OCI-M1 (cell line): ENCODE results near the gene SPARCL1.
"Not testable (repeated sequence)": the region's sequence is repeated elsewhere in the genome, so short reads cannot be mapped to it uniquely, and the experiment has no call there.

ENCODE experiments used
- DNase-seq: peaks from one replicate; lab custom pipeline; 2025; lab: John Stamatoyannopoulos, UW

The SPARCL1 gene

DNA sequence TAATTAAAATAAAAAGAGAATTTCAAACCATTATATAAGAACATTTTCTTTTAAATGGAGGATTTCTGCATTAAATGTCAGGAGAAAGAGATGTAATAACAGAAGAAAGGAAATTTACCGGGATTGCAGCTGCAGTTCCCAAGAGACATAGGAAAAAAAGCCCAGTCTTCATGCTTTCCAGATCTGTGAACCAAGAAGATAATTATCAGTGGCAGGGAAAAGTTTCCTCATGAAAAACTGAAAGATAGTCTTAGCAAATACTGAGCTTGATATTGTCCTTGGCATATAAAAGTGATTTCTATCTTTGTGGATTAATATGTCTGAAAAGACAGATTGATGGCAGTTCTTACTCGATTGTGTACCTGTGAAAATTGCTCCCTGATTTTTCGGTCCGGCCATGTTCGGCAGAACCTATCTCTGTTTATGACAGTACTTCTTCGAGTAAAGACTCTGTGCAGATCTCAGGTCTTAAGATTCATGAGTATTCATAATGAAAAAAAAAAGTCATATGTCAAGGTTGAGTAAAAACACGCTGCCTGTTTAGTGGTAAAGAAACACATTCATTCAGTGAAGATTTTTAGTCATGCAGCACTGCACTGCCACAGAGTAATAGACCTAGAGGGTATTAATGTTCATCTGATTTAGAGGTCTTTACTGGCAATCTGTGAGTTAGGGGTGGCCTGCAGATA, 29.6 kb downstream of the SPARCL1 start:
- no peak for DNase-seq

DNA sequence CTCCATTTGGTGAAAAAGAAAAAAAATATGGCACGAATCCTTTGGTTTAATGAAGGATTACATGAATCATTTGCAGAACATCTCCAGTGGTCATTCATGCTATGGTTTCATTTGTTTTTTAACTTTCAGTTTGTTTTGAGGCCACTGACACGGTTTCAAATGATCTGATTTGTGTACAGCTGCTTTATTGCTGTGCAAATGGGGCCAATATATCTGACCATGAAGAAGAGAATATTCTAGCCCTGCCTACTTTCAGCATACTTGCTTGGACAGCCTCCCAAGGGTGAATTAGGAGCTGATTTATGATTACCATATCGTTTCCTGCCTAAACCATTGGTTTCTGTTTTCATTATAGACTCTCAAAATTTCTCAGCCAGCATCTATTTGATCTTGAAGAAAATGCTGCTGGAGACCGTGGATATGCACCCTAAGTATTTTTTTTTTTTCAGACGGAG, 30.7 kb downstream of the SPARCL1 start:
- DNase-seq = peak; percentile 12

DNA sequence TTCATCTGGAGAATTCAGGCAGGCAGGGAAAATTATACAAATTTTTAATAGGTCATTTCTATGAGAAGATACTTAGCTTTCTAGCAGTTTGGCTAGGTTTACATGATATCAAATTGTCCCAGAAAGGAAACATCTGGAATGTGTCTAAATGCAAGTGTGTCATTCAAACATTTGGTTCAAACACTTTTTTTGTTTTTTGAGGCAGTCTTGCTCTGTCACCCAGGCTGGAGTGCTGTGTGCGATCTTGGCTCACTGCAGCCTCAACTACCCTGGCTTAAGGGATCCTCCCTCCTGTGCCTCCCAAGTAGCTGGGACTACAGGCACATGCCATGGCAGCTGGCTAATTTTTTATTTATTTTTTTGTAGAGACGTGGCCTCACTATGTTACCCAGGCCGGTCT, 31.6 kb downstream of the SPARCL1 start:
- no peak for DNase-seq

DNA sequence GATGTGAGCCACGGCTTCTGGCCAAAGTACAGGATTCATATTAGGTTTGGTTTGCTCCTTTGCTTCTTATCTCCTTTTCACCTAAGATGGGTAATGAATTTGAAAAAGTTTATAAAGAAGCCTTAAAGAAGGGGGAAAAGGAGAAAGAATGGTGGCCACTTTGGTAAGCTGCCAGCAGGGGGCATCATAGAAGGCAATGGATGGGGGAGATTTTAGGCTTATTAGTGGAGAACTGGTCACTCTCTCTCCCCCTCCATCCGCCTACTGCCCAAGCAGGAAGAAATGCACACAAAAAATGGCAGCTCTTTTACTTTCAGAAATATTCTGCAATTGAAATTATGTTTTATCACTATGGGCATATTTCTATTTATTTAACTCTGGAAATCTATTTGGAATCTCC, 32.0 kb downstream of the SPARCL1 start:
- DNase-seq = peak; percentile 50

DNA sequence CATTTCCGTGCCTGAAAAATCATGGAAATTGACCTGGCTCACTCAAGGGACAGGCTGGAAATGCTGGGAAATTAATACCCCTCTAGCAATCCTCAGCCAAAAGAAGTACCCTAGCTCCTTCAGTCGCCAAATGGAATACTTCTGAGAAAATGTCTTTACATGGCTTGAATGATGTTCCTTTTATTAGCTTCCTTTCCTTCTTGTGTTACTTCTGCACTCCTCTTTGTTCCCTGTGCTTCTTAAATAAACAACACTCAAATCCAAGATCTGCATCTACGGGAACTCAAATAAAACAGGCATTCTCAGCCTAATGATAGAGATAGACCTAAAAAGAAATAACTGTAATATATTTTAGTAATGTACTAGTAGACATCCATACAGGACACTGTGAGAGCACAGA, 36.1 kb downstream of the SPARCL1 start:
- no peak for DNase-seq

DNA sequence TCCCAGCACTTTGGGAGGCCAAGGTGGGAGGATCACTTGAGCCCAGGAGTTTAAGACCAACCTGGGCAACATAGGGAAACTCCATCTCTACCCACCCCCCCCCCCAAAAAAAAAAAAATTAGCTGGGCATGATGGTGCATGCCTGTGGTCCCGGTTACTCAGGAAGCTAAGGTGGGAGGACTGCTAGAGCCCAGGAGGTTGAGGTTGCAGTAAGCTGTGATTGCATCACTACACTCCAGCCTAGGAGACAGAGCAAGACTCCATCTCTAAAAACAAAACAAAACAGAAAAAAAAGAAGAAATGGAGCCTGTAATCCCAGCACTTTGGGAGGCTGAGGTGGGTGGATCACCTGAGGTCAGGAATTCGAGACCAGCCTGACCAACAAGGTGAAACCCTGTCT, 37.3 kb downstream of the SPARCL1 start:
- DNase-seq = not testable (repeated sequence)

DNA sequence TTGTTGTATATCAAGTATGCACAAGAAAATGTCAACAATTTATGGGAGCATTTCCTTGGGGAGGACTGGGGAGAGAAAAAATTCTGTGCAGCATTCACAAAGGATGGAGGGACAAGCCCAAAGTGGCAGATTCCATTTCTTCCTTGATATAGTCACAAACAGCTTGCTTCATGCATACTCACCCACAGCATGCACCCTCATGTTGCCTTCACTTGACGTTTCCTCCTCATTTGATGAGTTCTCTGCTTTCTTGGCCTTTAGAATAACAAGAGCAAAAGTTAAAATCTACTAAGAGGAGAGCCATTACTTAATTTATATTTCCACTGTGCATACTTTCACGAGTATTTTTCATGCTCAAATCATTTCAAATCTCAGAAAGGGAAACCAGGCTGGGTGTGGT, 37.7 kb downstream of the SPARCL1 start:
- no peak for DNase-seq

DNA sequence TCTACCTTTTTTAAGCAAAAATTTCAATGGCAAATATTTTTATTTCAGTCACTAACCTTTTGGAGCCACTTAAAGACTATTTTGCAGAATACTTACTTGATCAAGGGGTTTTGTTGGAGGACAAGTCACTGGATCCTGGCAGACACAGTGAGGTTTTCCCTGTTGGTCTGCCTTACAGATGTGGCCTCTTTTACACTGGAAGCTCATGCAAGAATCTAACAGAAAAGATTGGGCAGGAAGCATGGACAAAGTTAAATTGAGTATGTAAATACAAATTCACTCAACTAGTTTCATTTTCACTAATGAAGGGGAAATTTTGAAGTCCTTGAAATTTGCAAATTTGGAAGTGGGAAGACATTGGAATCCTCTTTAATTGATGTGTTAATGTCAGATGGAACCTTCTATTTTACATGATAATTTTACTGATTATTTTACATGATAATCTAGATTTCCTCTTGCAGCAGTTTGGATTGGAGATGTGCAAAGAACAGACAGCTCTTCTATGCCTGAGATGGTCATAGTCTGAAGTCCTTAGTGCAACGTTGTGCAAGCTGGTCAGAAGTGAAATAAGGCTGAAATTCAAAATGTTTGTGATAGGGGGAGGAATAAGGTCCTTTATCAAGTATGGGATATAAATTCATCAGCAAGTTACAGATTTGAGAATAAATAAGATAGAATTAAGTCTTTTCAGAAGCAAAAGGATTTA, 38.4 kb downstream of the SPARCL1 start:
- no peak for DNase-seq

DNA sequence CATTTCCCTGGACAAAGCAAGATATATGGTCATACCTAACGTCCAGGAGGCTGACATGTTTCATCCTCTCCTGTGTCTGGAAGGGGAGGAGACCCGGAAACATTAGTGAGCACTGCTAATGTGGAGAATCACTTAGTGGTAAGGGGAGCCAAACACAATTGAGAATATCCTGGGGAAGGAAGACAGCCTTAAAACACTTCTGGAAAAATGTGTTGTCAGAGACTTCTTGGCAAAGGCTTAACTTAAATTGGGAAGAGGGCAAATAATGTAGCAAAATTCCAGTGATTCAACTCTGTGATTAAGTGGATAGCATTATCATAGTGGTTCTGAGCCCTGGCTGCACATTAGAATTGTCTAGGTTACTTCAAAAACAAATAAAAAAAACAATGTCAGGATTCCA, 39.5 kb downstream of the SPARCL1 start:
- DNase-seq = no peak

DNA sequence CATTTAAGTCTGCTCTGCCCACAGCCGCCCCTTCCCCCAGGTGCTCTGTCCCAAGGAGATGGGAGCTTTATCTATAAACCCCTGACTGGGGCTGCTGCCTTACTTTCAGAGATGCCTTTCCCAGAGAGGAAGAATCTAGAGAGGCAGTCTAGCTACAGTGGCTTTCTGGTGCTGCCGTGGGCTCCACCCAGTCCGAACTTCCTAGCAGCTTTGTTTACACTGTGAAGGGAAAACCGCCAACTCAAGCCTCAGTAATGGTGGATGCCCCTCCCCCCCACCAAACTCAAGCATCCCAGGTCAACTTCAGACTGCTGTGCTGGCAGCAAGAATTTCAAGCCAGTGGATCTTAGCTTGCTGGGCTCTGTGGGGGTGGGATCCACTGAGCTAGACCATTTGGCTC, 40.5 kb downstream of the SPARCL1 start:
- DNase-seq = not testable (repeated sequence)

DNA sequence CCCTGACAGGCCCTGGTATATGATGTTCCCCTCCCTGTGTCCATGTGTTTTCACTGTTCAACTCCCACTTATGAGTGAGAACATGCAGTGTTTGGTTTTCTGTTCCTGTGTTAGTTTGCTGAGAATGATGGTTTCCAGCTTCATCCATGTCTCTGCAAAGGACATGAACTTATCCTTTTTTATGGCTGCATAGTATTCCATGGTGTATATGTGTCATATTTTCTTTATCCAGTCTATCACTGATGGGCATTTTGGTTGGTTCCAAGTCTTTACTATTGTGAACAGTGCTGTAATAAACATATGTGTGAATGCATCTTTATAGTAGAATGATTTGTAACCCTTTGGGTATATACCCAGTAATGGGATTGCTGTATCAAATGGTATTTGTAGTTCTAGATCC, 45.9 kb downstream of the SPARCL1 start:
- DNase-seq = not testable (repeated sequence)

DNA sequence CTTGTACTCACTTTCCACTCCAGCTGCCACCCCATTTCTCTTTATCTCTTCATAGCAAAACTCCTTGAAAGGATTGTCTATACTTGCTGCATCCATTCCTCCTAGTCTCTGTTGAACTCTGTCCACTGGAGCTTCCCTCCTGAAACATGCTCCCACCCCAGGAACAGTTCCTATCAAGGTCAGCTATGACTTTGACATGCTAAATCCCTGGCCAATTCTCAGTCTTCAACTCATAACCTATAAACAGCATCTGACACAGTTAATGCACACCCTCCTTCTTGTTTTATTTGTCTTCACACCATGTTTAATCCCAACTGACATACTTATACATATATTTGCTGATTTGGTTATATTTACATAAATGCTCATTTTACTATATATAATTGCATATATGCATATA, 47.8 kb downstream of the SPARCL1 start:
- no peak for DNase-seq

DNA sequence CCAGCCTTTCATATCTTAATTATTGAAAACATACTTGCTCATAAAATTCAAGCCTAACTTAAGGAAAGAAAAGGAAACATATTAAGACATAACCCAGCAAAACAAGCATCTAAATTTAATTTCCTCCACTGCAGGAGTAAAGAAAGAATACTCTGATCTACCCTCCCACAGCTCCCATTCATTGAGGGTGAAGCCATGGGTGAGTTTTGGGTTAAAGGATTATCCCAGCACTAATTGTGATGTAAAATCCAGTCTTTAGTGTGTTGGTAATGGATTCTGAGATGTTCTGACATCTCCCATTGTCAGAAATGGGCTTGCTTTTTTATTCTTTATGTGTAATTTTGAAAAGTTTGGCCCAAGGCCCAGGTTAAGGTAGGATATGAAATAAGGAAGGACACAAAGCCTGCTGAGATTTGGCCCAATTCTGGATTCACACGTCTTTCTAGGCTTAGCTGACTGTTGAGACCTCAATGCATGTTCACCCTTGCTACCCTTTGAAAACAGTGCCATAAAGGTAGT, 50.4 kb downstream of the SPARCL1 start:
- no peak for DNase-seq

DNA sequence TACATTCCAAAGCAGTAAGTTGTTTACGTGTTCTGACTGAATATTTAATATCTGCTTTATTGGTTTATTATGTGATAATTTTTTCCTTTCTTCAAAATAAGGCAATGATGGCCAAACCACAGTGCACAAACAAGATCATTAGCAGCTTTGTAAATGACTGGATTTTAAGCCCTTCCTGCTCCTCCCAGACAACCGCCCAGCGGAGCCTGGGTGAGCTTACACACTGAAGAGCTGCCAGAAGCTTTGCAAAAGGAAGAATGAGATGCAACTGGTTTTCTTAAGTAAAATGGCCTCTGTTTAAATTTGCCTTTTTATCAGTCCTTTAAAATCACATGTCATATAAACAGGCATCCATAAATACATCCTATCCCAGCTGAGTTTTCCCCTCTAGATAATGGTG, 52.2 kb downstream of the SPARCL1 start:
- no peak for DNase-seq

DNA sequence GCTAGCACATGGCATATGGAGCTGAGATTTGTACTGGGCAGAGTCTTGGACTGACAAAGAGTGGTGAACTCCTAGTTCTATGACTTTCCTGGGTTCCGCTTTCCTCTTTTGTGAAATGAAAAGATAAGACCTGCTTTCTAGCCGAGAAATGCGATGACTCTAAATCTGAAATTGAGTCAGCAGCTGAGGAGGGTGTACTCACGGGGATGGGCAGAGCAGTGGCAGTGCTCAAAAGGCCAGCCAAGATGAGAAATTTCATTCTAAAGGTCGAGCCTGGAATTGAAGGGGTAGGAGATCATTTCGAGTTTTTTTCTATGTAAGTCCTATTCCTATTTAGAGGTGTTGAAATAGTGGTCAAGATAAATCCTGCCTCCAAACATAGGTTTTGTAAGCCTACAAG, 59.8 kb downstream of the SPARCL1 start:
- DNase-seq = no peak

DNA sequence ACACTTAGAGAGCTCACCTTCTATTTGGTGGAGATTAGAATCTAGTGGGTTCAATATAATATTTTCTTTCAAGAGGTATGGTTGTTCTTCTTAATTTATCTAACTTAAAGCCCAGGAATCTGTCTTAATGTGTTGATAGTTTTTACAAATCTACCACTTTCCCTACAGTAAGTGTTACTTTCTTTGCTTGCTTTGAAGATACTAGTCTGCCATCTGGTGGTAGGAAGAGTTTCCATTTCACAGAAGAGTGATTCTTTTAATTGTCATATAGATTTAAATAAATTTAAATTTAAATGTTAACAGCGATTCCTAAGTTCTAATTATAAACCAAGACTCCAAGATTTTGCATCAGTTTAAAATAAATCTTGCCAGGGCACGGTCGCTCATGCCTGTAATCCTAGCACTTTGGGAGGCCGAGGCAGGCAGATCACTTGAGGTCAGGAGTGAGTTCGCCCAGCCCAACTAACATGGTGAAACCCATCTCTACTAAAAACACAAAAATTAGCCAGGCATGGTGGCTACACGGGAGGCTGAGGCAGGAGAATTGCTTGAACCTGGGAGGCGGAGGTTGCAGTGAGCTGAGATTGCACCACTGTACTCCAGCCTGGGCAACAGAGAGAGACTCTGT, 63.3 kb downstream of the SPARCL1 start:
- peak; percentile 68 for DNase-seq

DNA sequence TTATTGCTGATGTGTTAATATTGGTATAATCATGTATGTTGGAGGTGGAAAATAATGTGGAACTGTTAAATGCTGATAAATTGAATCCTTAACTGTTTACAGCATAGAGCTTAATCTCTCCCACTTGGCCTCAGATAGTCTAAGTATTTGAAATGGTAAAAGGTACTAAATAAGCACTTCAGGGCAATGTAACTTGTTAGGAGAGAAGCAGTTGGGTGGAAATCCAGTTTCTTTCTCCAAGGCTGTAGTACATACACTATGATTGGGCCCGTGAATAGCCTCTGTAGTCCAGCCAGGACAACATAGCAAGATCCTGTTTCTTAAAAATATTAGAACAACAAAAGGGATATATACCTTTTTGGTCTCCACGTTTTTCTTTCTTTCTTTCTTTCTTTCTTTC, 67.1 kb downstream of the SPARCL1 start:
- DNase-seq = no peak

DNA sequence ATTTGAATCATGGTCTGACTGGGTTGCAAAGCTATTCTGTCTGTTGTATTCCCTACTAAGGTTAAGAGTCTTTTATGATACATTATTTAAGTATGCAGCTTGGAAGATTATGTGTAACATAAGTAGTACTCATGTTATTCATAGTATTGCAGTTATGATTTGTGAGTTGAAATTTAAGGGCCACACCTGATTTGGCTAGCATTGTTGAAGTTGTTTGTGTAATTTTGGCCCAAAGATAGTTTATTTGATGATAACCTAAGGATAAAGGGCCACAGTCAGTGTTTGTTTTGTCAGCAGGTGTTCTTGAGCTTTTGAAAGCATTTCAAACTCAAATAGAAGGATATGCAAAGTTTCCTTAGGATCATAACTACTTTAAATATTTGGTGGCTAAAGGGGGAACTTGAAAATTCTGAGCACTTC, 67.9 kb downstream of the SPARCL1 start:
- no peak for DNase-seq

DNA sequence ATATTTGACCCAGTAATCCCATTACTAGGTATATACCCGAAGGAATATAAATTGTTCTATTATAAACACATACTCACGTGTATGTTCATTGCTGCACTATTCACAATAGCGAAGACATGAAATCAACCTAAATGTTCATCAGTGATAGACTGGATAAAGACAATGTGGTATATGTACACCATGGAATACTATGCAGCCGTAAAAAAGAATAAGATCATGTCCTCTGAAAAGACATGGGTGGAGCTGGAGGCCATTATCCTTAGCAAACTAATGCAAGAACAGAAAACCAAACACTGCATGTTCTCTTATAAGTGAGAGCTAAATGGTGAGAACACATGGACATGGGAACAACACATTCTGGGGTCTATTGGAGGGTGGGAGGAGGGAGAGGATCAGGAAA, 70.3 kb downstream of the SPARCL1 start:
- no peak for DNase-seq

DNA sequence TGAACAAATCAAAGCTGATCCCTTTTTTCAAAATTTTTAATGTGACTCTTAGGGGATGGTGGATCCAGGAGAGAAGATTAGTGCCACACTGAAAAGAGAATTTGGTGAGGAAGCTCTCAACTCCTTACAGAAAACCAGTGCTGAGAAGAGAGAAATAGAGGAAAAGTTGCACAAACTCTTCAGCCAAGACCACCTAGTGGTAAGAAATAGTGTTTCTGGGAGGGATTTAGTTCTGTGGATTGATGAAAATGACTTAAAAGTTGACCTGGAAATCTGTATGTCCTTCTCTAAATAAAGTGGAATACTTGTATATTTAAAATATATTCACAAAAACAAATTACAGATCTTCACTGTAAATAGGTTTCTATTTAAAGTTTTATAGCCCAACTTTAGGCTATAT, 77.6 kb downstream of the SPARCL1 start:
- no peak for DNase-seq

DNA sequence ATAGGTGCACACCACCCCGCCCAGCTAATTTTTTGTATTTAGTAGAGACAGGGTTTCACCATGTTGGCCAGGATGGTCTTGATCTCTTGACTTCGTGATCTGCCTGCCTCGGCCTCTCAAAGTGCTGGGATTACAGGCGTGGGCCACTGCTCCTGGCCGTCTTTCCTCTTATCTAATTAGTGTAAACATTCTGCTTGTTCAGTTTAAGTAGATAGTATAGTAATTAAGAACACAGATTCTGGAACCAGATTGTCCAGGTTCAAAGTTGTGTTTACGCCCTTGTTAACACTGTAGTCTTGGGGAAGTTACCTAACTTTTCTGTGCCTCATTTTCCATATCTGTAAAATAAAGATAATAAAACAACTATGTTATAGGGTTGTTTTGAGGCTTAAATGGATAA, 82.8 kb downstream of the SPARCL1 start:
- not testable (repeated sequence) for DNase-seq

DNA sequence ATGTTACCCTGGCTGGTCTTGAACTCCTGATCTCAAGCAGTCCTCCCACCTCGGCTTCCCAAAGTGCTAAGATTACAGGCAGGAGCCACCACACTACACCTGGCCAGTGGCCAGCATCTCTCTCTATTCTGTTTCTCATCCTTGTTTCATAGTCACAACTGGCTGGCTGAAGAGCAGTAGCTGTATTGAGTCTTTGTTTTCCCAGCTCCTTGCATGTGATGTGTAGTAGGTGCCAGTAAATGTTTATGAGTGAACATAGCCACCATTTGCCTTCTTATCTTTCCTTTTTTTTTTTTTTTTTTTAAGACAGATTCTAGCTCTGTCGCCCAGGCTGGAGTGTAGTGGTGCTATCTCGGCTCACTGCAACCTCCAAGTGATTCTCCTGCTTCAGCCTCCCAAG, 83.2 kb downstream of the SPARCL1 start:
- DNase-seq = no peak

DNA sequence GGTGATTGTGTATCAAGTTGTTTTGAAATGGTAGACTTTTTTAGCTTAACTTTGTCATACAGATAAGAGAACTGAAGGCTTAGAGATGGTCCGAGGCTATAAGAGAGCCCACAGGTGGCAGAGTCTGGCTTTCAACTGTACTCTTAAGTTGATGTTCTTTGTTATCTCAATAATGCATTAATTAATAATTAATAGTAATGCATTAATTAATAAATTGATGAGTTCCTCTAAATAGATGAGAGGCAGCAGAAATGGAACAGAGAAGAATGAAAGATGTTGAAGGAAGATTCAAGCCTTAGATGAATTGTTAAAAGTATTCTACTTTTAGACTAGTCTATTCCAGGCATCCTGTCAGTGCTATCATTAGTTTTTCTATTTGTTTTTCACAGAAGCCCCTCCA, 84.4 kb downstream of the SPARCL1 start:
- no peak for DNase-seq
